ENCODE measurements around the gene RNF123. TPM values are rescaled to one million over a fixed set of nuclear protein-coding genes. Genes with fewer than 3 reads are reported as not detected.

RNF123 gene
- polyA plus RNA-seq, 1 of the 3 experiments (the other 2 are of a cell fraction), result 48.1 TPM

- ChIA-PET CTCF (interaction anchor here (0.5 to 1.9 kb wide), 7 partner anchors 8 to 172 kb away, joined by 3 to 14 read pairs (median 3); no protein-coding TSS in a partner anchor), POLR2A (interaction anchor here (1.2 kb wide), 1 partner anchor 12 kb away, joined by 4 read pairs; the partner anchor contains the start of gene GMPPB)
- no peaks in the 10 kb centered on the region for H3K9me2 ChIP-seq
- no peaks in the 10 kb centered on the region for H3F3A ChIP-seq (replicated peaks; ENCODE audit: insufficient read depth)
- H3K27me3 ChIP-seq (ENCODE audit: insufficient read depth), result no peaks in the 10 kb centered on the region
- H4K20me1 ChIP-seq (ENCODE audit: insufficient read depth), result no peaks in the 10 kb centered on the region
- no peak overlapping the region for H3K4me2 ChIP-seq
- WGBS (ENCODE audit: low lambda C conversion rate), result 97% methylated on average over 3 of the region's 5 CpGs
- no peaks in the 10 kb centered on the region for H3K4me1 ChIP-seq (ENCODE audit: control insufficient read depth in 1 of 2, insufficient read depth in 2 of 2, low read depth in 1 of 2, low read length in 1 of 2)
- no peak overlapping the region for H3K27ac ChIP-seq (ENCODE audit: low read depth in 2 of 2, low read length in 1 of 2)
- no peaks in the 10 kb centered on the region for H3K79me2 ChIP-seq (ENCODE audit: insufficient read depth)
- peaks cover 8 to 14% of the 10 kb centered on the region in 2 experiments for H3K36me3 ChIP-seq (replicated peaks in 1 of 2; ENCODE audit: control insufficient read depth in 1 of 2, insufficient read depth in 2 of 2, low read length in 1 of 2)
- H2AFZ ChIP-seq (ENCODE audit: low read depth), result no peak overlapping the region
- TF ChIP-seq ELF1 (IDR thresholded peaks at IDR 0.05) (no peak), SIN3A (IDR thresholded peaks at IDR 0.05; ENCODE audit: borderline replicate concordance, low read depth, low read length) (no peak), RAD21 (IDR thresholded peaks at IDR 0.05; ENCODE audit: low read length) (no peak), MAX (IDR thresholded peaks at IDR 0.05; ENCODE audit: low read depth) (no peak), USF1 (IDR thresholded peaks at IDR 0.05; ENCODE audit: borderline replicate concordance, low read depth) (no peak), REST (IDR thresholded peaks at IDR 0.05; ENCODE audit: low read depth, low read length) (no peak), FOXM1 (IDR thresholded peaks at IDR 0.05; ENCODE audit: low read depth) (no peak), JUND (IDR thresholded peaks at IDR 0.05) (no peak), IRF3 (IDR thresholded peaks at IDR 0.05; ENCODE audit: low read depth, low read length) (no peak), GATA2 (CRISPR knock-in tag; IDR thresholded peaks at IDR 0.05) (no peak), NFIC (IDR thresholded peaks at IDR 0.05; ENCODE audit: borderline replicate concordance) (no peak), RFX5 (IDR thresholded peaks at IDR 0.05; ENCODE audit: low read length) (no peak), TAF1 (IDR thresholded peaks at IDR 0.05; ENCODE audit: borderline replicate concordance, low read depth, low read length) (no peak), FOXJ3 (CRISPR knock-in tag; IDR thresholded peaks at IDR 0.05) (no peak), USF2 (IDR thresholded peaks at IDR 0.05; ENCODE audit: borderline replicate concordance, low read depth, low read length) (no peak), ZBTB33 (IDR thresholded peaks at IDR 0.05; ENCODE audit: borderline replicate concordance, low read depth) (no peak), NRF1 (IDR thresholded peaks at IDR 0.05; ENCODE audit: low read depth, low read length) (no peak), EP300 (IDR thresholded peaks at IDR 0.05; ENCODE audit: borderline replicate concordance in 1 of 2, low read depth in 1 of 2, low read length in 1 of 2) (no peak)
- H3K9ac ChIP-seq, result no peak overlapping the region
- no peaks in the 10 kb centered on the region for H3K9me3 ChIP-seq
- no peak for DNase-seq
- H3K4me3 ChIP-seq (ENCODE audit: low read depth in 2 of 2, low read length in 1 of 2), result no peak overlapping the region
Measured at GRCh38 chr3:49711489-49711888, 22.1 kb downstream of the RNF123 start.

Data from SK-N-SH (cell line).